Embryonic facial prominence (tissue), 1 donor: ENCODE measurements around the gene PHACTR3.

Experiments
- DNase-seq: peaks from one replicate; pipeline ENCODE4 v3.0.0-alpha.2; 2016; ENCODE audit errors: extremely low spot score

Gene PHACTR3

GRCh38 chr20:59813948-59814839, 209.9 kb downstream of the PHACTR3 start:
- no peak for DNase-seq

- no peak for DNase-seq
Observed at GRCh38 chr20:59814840-59815340, 210.6 kb downstream of the PHACTR3 start.

- no peak for DNase-seq
Observed at GRCh38 chr20:59816146-59816738, 211.9 kb downstream of the PHACTR3 start.

- no peak for DNase-seq
Observed at GRCh38 chr20:59817406-59817805, 213.1 kb downstream of the PHACTR3 start.

- DNase-seq, result no peak
Observed at GRCh38 chr20:59817846-59818615, 213.7 kb downstream of the PHACTR3 start.

GRCh38 chr20:59818911-59819310, 214.6 kb downstream of the PHACTR3 start:
- no peak for DNase-seq

GRCh38 chr20:59819496-59820203, 215.3 kb downstream of the PHACTR3 start:
- DNase-seq, result no peak

- no peak for DNase-seq
Observed at GRCh38 chr20:59820204-59821041, 216.1 kb downstream of the PHACTR3 start.

GRCh38 chr20:59821201-59821600, 216.9 kb downstream of the PHACTR3 start:
- DNase-seq, result no peak

- no peak for DNase-seq
Observed at GRCh38 chr20:59821788-59822187, 217.4 kb downstream of the PHACTR3 start.

GRCh38 chr20:59822291-59823029, 218.1 kb downstream of the PHACTR3 start:
- no peak for DNase-seq

- DNase-seq, result no peak
Observed at GRCh38 chr20:59823030-59823423, 218.7 kb downstream of the PHACTR3 start.

GRCh38 chr20:59823491-59824259, 219.3 kb downstream of the PHACTR3 start:
- DNase-seq, result no peak

- no peak for DNase-seq
Observed at GRCh38 chr20:59824711-59825562, 220.6 kb downstream of the PHACTR3 start.

GRCh38 chr20:59825563-59825920, 221.2 kb downstream of the PHACTR3 start:
- DNase-seq, result no peak

- DNase-seq, result no peak
Observed at GRCh38 chr20:59825944-59826759, 221.8 kb downstream of the PHACTR3 start.
